K562 (cell line): ENCODE measurements around the gene ANKDD1A. TPM values are rescaled to one million over a fixed set of nuclear protein-coding genes. Genes with fewer than 3 reads are reported as not detected.
A peak's percentile ranks its signal among the peaks of the same experiment; 100 is the strongest.

Source experiments
- BACH1 ChIP-seq: fragments of 200-800 bp; sonication (Bioruptor generic); IDR thresholded peaks from 2 replicates; pipeline ENCODE4 v1.6.1; 2016; ENCODE audit warnings: missing genetic modification characterization, missing compliant biosample characterization
- BCL6 ChIP-seq: fragments of 250-450 bp; sonication (Bioruptor Pico); IDR thresholded peaks from 2 replicates; pipeline ENCODE4 v1.4.0; 2020
- CC2D1A ChIP-seq: fragments of 450-650 bp; IDR thresholded peaks from 2 replicates; pipeline ENCODE4 v1.6.1; 2017; ENCODE audit warnings: mild to moderate bottlenecking
- DMBX1 ChIP-seq: fragments of 250-450 bp; sonication (Bioruptor Pico); IDR thresholded peaks from 2 replicates; pipeline ENCODE4 v1.8.0; 2022; ENCODE audit warnings: inconsistent platforms, mild to moderate bottlenecking, moderate library complexity, borderline replicate concordance
- GTF2E2 ChIP-seq: fragments of 200-800 bp; sonication (Bioruptor generic); IDR thresholded peaks from 2 replicates; pipeline ENCODE4 v1.6.1; 2016; ENCODE audit warnings: missing genetic modification characterization, missing compliant biosample characterization
- HIVEP1 ChIP-seq: fragments of 250-450 bp; sonication (Bioruptor Pico); IDR thresholded peaks from 2 replicates; pipeline ENCODE4 v1.4.0; 2020; ENCODE audit warnings: mild to moderate bottlenecking
- JUND ChIP-seq, 2 experiments: IDR thresholded peaks; 2 replicates in 1 of 2; 3 replicates in 1 of 2; pipeline ENCODE4 v1.6.1; 2011; ENCODE audit warnings: borderline replicate concordance in 2 of 2, low read depth in 2 of 2, low read length in 2 of 2, improper control_type of control experiment in 1 of 2, missing biosample characterization in 1 of 2, missing genetic modification characterization in 1 of 2, missing genetic modification reagents in 1 of 2
- KLF1 ChIP-seq: fragments of 450-650 bp; IDR thresholded peaks from 2 replicates; pipeline ENCODE4 v1.6.1; 2016; ENCODE audit warnings: missing genetic modification characterization, missing compliant biosample characterization
- PTBP1 ChIP-seq: fragments of 200-400 bp; formaldehyde crosslinking; IDR thresholded peaks from 2 replicates; pipeline ENCODE4 v1.6.1; 2017; ENCODE audit warnings: low read depth, low read length
- SMARCA4 ChIP-seq: fragments of 450-650 bp; IDR thresholded peaks from 2 replicates; pipeline ENCODE4 v1.6.1; 2016
- SNRNP70 ChIP-seq: fragments of 200-400 bp; formaldehyde crosslinking; optimal IDR thresholded peaks from 2 replicates; pipeline ENCODE3; 2017; ENCODE audit warnings: low read depth, low read length
- TBL1XR1 ChIP-seq, 2 experiments: IDR thresholded peaks; 2 replicates each; pipeline ENCODE4 v1.6.1; 2012; ENCODE audit warnings: improper control_type of control experiment in 2 of 2, low read length in 2 of 2, mild to moderate bottlenecking in 1 of 2
- ZBTB17 ChIP-seq: fragments of 450-650 bp; formaldehyde crosslinking; IDR thresholded peaks from 2 replicates; pipeline ENCODE4 v1.4.0; 2020; ENCODE audit warnings: mild to moderate bottlenecking
- ZNF41 ChIP-seq: fragments of 250-450 bp; sonication (Bioruptor Pico); conservative IDR thresholded peaks from 2 replicates; pipeline ENCODE4 v1.4.0; 2020; ENCODE audit warnings: mild to moderate bottlenecking
- ZNF445 ChIP-seq: fragments of 250-450 bp; sonication (Bioruptor Pico); IDR thresholded peaks from 2 replicates; pipeline ENCODE4 v1.4.0; 2020; ENCODE audit warnings: low read depth, mild to moderate bottlenecking, moderate library complexity
- ZNF584 ChIP-seq: fragments of 200-800 bp; sonication (Bioruptor generic); IDR thresholded peaks from 2 replicates; pipeline ENCODE4 v1.6.1; 2016; ENCODE audit warnings: low read depth, mild to moderate bottlenecking, missing genetic modification characterization, missing compliant biosample characterization
- polyA plus RNA-seq, 8 experiments: library from polyadenylated mRNA; depleted of rRNA in 4 of 8; stranded (reverse) in 5 of 8; unstranded in 3 of 8; fragments of >200 nt; fragmentation: Nextera tagmentation in 2 of 8; fragmentation: Illumina TruSeq in 1 of 8; extraction: Ambion mirVana in 2 of 8; extraction: Trizol in 1 of 8; gene quantifications; 2 replicates each; pipeline versions ENCODE4 v1.2.1 to v1.2.3, GENCODE V29; 2011 to 2014; ENCODE audit warnings: inconsistent platforms in 1 of 8, missing spikeins in 1 of 8
- total RNA-seq, 7 experiments: library from RNA; depleted of rRNA in 6 of 7; stranded (reverse); fragments of >200 nt in 6 of 7; fragmentation: Illumina TruSeq in 2 of 7; extraction: Trizol in 2 of 7; gene quantifications; 2 replicates each; pipeline versions ENCODE4 v1.2.1 to v1.2.3, GENCODE V29; 2011 to 2021; ENCODE audit warnings: low replicate concordance in 1 of 7
- TF ChIP-seq, protein P1 (sequence below), 3 experiments: fragments of 200-800 bp in 1 of 3; fragments of 250-450 bp in 1 of 3; fragments of 450-650 bp in 1 of 3; sonication (Bioruptor Pico) in 1 of 3; sonication (Bioruptor generic) in 1 of 3; formaldehyde crosslinking in 1 of 3; IDR thresholded peaks; 2 replicates each; pipeline versions ENCODE4 v1.6.1 to v1.8.0; 2016 to 2022; ENCODE audit warnings: mild to moderate bottlenecking in 2 of 3, missing genetic modification characterization in 2 of 3, missing compliant biosample characterization in 1 of 3, moderate library complexity in 1 of 3
- TF ChIP-seq, protein P2 (sequence below): sonication (generic); formaldehyde crosslinking; IDR thresholded peaks from 2 replicates; pipeline ENCODE4 v1.8.1; 2023; ENCODE audit warnings: missing genetic modification reagents, mild to moderate bottlenecking, borderline replicate concordance
- TF ChIP-seq, protein P3 (sequence below): fragments of 450-650 bp; conservative IDR thresholded peaks from 2 replicates; pipeline ENCODE4 v1.6.1; 2016; ENCODE audit warnings: missing genetic modification characterization, low read depth, mild to moderate bottlenecking, missing compliant biosample characterization, moderate library complexity

Gene ANKDD1A
- total and polyA plus RNA-seq, 9 of the 15 experiments (the other 6 are each of a cell fraction or from before 2014, with no cell fraction given): 0.08 to 0.80 (median 0.43) TPM

DNA sequence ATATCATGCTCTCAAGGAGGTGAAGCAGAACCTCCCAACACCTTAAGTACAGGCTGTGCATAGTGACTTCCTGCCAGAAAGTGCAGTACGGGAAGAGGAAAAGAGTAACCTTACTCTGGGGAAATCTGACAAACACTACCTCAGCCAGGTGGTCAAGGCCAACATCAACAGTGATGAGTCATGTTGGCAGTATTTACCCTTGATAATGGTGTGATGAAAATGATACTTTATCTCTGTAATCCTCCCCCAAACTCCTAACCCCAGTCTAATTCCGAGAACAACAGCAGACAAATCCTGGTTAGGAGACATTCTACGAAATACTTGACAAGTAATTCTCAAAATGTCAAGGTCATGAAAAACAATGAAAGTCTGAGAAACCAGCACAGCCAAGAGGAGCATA lies 26.5 kb downstream of the ANKDD1A start (continued):
- TF ChIP-seq, protein P1, sequence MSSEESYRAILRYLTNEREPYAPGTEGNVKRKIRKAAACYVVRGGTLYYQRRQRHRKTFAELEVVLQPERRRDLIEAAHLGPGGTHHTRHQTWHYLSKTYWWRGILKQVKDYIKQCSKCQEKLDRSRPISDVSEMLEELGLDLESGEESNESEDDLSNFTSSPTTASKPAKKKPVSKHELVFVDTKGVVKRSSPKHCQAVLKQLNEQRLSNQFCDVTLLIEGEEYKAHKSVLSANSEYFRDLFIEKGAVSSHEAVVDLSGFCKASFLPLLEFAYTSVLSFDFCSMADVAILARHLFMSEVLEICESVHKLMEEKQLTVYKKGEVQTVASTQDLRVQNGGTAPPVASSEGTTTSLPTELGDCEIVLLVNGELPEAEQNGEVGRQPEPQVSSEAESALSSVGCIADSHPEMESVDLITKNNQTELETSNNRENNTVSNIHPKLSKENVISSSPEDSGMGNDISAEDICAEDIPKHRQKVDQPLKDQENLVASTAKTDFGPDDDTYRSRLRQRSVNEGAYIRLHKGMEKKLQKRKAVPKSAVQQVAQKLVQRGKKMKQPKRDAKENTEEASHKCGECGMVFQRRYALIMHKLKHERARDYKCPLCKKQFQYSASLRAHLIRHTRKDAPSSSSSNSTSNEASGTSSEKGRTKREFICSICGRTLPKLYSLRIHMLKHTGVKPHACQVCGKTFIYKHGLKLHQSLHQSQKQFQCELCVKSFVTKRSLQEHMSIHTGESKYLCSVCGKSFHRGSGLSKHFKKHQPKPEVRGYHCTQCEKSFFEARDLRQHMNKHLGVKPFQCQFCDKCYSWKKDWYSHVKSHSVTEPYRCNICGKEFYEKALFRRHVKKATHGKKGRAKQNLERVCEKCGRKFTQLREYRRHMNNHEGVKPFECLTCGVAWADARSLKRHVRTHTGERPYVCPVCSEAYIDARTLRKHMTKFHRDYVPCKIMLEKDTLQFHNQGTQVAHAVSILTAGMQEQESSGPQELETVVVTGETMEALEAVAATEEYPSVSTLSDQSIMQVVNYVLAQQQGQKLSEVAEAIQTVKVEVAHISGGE (CRISPR knock-in tag; IDR thresholded peaks at IDR 0.05): no peak
- no peak for TF ChIP-seq SNRNP70
- no peak for TF ChIP-seq CC2D1A
- no peak for TF ChIP-seq KLF1 (tag)
- TF ChIP-seq DMBX1 (CRISPR knock-in tag): peak; percentile 36; the same call in 1 of the 2 replicates
- no peak for TF ChIP-seq HIVEP1 (CRISPR knock-in tag)
- TF ChIP-seq BACH1 (tag): no peak
- peak; percentile 42; the same call in 1 of the 2 replicates for TF ChIP-seq SMARCA4
- no peak for TF ChIP-seq ZNF445 (CRISPR knock-in tag)
- TF ChIP-seq, protein P2, sequence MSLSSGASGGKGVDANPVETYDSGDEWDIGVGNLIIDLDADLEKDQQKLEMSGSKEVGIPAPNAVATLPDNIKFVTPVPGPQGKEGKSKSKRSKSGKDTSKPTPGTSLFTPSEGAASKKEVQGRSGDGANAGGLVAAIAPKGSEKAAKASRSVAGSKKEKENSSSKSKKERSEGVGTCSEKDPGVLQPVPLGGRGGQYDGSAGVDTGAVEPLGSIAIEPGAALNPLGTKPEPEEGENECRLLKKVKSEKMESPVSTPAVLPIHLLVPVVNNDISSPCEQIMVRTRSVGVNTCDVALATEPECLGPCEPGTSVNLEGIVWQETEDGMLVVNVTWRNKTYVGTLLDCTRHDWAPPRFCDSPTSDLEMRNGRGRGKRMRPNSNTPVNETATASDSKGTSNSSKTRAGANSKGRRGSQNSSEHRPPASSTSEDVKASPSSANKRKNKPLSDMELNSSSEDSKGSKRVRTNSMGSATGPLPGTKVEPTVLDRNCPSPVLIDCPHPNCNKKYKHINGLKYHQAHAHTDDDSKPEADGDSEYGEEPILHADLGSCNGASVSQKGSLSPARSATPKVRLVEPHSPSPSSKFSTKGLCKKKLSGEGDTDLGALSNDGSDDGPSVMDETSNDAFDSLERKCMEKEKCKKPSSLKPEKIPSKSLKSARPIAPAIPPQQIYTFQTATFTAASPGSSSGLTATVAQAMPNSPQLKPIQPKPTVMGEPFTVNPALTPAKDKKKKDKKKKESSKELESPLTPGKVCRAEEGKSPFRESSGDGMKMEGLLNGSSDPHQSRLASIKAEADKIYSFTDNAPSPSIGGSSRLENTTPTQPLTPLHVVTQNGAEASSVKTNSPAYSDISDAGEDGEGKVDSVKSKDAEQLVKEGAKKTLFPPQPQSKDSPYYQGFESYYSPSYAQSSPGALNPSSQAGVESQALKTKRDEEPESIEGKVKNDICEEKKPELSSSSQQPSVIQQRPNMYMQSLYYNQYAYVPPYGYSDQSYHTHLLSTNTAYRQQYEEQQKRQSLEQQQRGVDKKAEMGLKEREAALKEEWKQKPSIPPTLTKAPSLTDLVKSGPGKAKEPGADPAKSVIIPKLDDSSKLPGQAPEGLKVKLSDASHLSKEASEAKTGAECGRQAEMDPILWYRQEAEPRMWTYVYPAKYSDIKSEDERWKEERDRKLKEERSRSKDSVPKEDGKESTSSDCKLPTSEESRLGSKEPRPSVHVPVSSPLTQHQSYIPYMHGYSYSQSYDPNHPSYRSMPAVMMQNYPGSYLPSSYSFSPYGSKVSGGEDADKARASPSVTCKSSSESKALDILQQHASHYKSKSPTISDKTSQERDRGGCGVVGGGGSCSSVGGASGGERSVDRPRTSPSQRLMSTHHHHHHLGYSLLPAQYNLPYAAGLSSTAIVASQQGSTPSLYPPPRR (CRISPR knock-in tag): no peak
- peak; percentile 78 for TF ChIP-seq JUND (IDR thresholded peaks at IDR 0.05; ENCODE audit: borderline replicate concordance, low read depth, low read length)
- peak; percentile 86; the same call in 2 of the 3 replicates for TF ChIP-seq JUND (tag; IDR thresholded peaks at IDR 0.05; ENCODE audit: borderline replicate concordance, low read depth, low read length)
- no peak for TF ChIP-seq GTF2E2 (tag)
- TF ChIP-seq ZBTB17 (CRISPR knock-in tag): no peak
- TF ChIP-seq, protein P3, sequence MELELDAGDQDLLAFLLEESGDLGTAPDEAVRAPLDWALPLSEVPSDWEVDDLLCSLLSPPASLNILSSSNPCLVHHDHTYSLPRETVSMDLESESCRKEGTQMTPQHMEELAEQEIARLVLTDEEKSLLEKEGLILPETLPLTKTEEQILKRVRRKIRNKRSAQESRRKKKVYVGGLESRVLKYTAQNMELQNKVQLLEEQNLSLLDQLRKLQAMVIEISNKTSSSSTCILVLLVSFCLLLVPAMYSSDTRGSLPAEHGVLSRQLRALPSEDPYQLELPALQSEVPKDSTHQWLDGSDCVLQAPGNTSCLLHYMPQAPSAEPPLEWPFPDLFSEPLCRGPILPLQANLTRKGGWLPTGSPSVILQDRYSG: no peak
- TF ChIP-seq BCL6: no peak
- no peak for TF ChIP-seq PTBP1
- no peak for TF ChIP-seq ZNF41
- no peak for TF ChIP-seq ZNF584
- no peak; a peak in 1 of 4 replicates for TF ChIP-seq TBL1XR1 (IDR thresholded peaks at IDR 0.05; ENCODE audit: low read length in 2 of 2)
